Right lobe of liver (tissue), 6 donors: ENCODE measurements around the gene DAGLA. TPM values are rescaled to one million over a fixed set of nuclear protein-coding genes. Genes with fewer than 3 reads are reported as not detected.

Source experiments
- ATAC-seq, 4 donors: fragments of 200-7000 bp; cut with Tn5 transposase; one replicate each; pipeline ENCODE4 v1.9.1; 2020; ENCODE audit warnings: mild to moderate bottlenecking in 4 of 4, moderate library complexity in 4 of 4
- DNase-seq, 3 donors: peaks; one replicate each; pipeline ENCODE4 v3.0.0-alpha.2; 2020
- H3K27ac ChIP-seq, 3 donors: fragments of 200-600 bp; one replicate each; pipeline ENCODE4 v1.8.0; 2022
- H3K27me3 ChIP-seq, 2 donors: fragments of 200-600 bp; one replicate each; pipeline ENCODE4 v1.8.0; 2022
- H3K36me3 ChIP-seq, 4 donors: fragments of 200-600 bp; sonication (generic) in 1 of 4; one replicate each; pipeline versions ENCODE4 v1.5.1 to v1.8.0; 2017 to 2022; ENCODE audit warnings: control low read depth in 1 of 4
- H3K4me1 ChIP-seq, 4 donors: fragments of 200-600 bp; sonication (generic) in 1 of 4; one replicate each; pipeline versions ENCODE4 v1.5.1 to v1.8.0; 2017 to 2022; ENCODE audit warnings: control low read depth in 1 of 4
- H3K4me3 ChIP-seq, 3 donors: fragments of 200-600 bp; one replicate each; pipeline ENCODE4 v1.8.0; 2022
- H3K9me3 ChIP-seq, 4 donors: fragments of 200-600 bp; sonication (generic) in 1 of 4; one replicate each; pipeline versions ENCODE4 v1.5.1 to v1.8.0; 2017 to 2022; ENCODE audit warnings: control low read depth in 1 of 4
- CTCF ChIP-seq, 4 donors: fragments of 200-600 bp in 3 of 4; fragments of 450-650 bp in 1 of 4; IDR thresholded peaks; one replicate each; pipeline versions ENCODE4 v1.5.1 to v1.8.0; 2016 to 2022; ENCODE audit warnings: antibody characterized with exemption in 4 of 4, mild to moderate bottlenecking in 2 of 4
- POLR2A ChIP-seq: fragments of 450-650 bp; IDR thresholded peaks from one replicate; pipeline ENCODE4 v1.6.1; 2017; ENCODE audit warnings: antibody characterized with exemption, mild to moderate bottlenecking
- WGBS: methylation state at CpG from one replicate; pipeline ENCODE4 v1.1.6; 2018; ENCODE audit warnings: low coverage, low lambda C conversion rate; ENCODE audit not compliant: insufficient coverage; ENCODE audit errors: missing lambda C conversion rate; 5-methylcytosine and 5-hydroxymethylcytosine counted together
- intact Hi-C, 2 donors: fragments of 100-400 bp; cut with DNase I; formaldehyde crosslinking; loops; one replicate each; pipeline versions ENCODE4 v1.11.2 to v1.14.1; 2022
- total RNA-seq, 6 experiments: library from RNA; depleted of rRNA in 2 of 6; stranded (reverse); fragments of >200 nt in 2 of 6; fragmentation: NEBNext Ultra II Directional in 3 of 6; extraction: Animal tissue kit (Norgen Biotek cat#: 25700) in 3 of 6; gene quantifications; one replicate each; pipeline versions ENCODE4 v1.1.0 to v1.2.4, GENCODE V29; 2016 to 2023
- donor health status: DM: no; HTN: yes; CAD: no.
- donor health status: DM: no; HTN: no; CAD: no.
- donor health status: DM: no; HTN: no; CAD: no.
- donor health status: DM: no; HTN: yes; CAD: no.
- donor health status: DM: no; HTN: yes; CAD: no.

The DAGLA gene
- total RNA-seq, 6 experiments from 2014 or later: 0.33 to 5.5 (median 0.79) TPM

GRCh38 chr11:61771195-61771894 lies 91.2 kb downstream of the DAGLA start:
- intact Hi-C loops: no loop called here
- Histone ChIP-seq H3K27ac (no peak overlapping the region), H3K27me3 (no peaks in the 10 kb centered on the region), H3K4me3 (no peak overlapping the region), H3K4me1 (peaks cover 0 to 33% (median 6%) of the 10 kb centered on the region in 4 donors), H3K9me3 (no peaks in the 10 kb centered on the region), H3K36me3 (no peaks in the 10 kb centered on the region)
- no peak for ATAC-seq
- WGBS: 80% methylated on average over 3 of the region's 15 CpGs
- no peak for DNase-seq
- TF ChIP-seq POLR2A: no peak
- no peak for TF ChIP-seq CTCF (IDR thresholded peaks at IDR 0.05)

- WGBS: no CpG with 5 or more reads among the region's 7 CpGs
- Histone ChIP-seq H3K36me3 (no peaks in the 10 kb centered on the region), H3K4me3 (no peak overlapping the region), H3K4me1 (peaks cover 0 to 26% (median 6%) of the 10 kb centered on the region in 4 donors), H3K27ac (no peak overlapping the region), H3K27me3 (no peaks in the 10 kb centered on the region), H3K9me3 (no peaks in the 10 kb centered on the region)
- no peak for ATAC-seq
- TF ChIP-seq POLR2A: no peak
- TF ChIP-seq CTCF (IDR thresholded peaks at IDR 0.05): no peak
- DNase-seq: no peak
- intact Hi-C loops: no loop called here
Observed at GRCh38 chr11:61771985-61772455, 91.8 kb downstream of the DAGLA start.

- Histone ChIP-seq H3K36me3 (no peaks in the 10 kb centered on the region), H3K27ac (no peak overlapping the region), H3K4me3 (no peak overlapping the region), H3K27me3 (no peaks in the 10 kb centered on the region), H3K4me1 (peaks cover 0 to 19% (median 6%) of the 10 kb centered on the region in 4 donors), H3K9me3 (no peaks in the 10 kb centered on the region)
- intact Hi-C loops: no loop called here
- 75% methylated on average over 1 of the region's 10 CpGs for WGBS
- TF ChIP-seq POLR2A: no peak
- no peak for TF ChIP-seq CTCF (IDR thresholded peaks at IDR 0.05)
- ATAC-seq (no peak), DNase-seq (no peak)
Observed at GRCh38 chr11:61773356-61773755, 93.2 kb downstream of the DAGLA start.

GRCh38 chr11:61773809-61774208 lies 93.6 kb downstream of the DAGLA start:
- H3K9me3 ChIP-seq: no peaks in the 10 kb centered on the region
- no peaks in the 10 kb centered on the region for H3K36me3 ChIP-seq
- WGBS: 96% methylated on average over 7 of the region's 18 CpGs
- intact Hi-C loops: no loop called here
- H3K27ac ChIP-seq: no peak overlapping the region
- DNase-seq: no peak
- no peak for ATAC-seq
- H3K4me3 ChIP-seq: no peak overlapping the region
- no peaks in the 10 kb centered on the region for H3K27me3 ChIP-seq
- TF ChIP-seq POLR2A (no peak), CTCF (IDR thresholded peaks at IDR 0.05) (no peak)
- H3K4me1 ChIP-seq: peaks cover 0 to 15% (median 5%) of the 10 kb centered on the region in 4 donors
